WTC11 (cell line): ENCODE results near the gene PAOX.

Source experiments
- ATF3 ChIP-seq: sonication (generic); formaldehyde crosslinking; conservative IDR thresholded peaks from 2 replicates; pipeline ENCODE4 v1.8.1; 2022; ENCODE audit warnings: mild to moderate bottlenecking, missing genetic modification reagents
- CTCF ChIP-seq: fragments of 200-600 bp; IDR thresholded peaks from 2 replicates; pipeline ENCODE4 v1.8.0; 2022; ENCODE audit warnings: antibody characterized with exemption
- NR2C2 ChIP-seq: sonication (generic); formaldehyde crosslinking; IDR thresholded peaks from 2 replicates; pipeline ENCODE4 v1.8.0; 2022; ENCODE audit warnings: mild to moderate bottlenecking, missing genetic modification reagents

- TF ChIP-seq CTCF (no peak), ATF3 (CRISPR knock-in tag) (no peak), NR2C2 (CRISPR knock-in tag) (no peak)
These were observed 29.9 kb upstream of the PAOX start for GRCh38 chr10:133349160-133349568.
